Uterus (tissue), 2 donors: ENCODE results near the gene TOX2.

Experiments
- POLR2A ChIP-seq, 2 donors: fragments of 450-650 bp; IDR thresholded peaks; one replicate each; pipeline ENCODE4 v1.6.1; 2016; ENCODE audit warnings: antibody characterized with exemption in 2 of 2, mild to moderate bottlenecking in 1 of 2, moderate library complexity in 1 of 2
- TF ChIP-seq, protein P1 (sequence below), 4 experiments: fragments of 200-600 bp in 2 of 4; fragments of 450-650 bp in 2 of 4; sonication (generic) in 2 of 4; IDR thresholded peaks; one replicate each; pipeline ENCODE4 v1.5.1; 2016 to 2019; ENCODE audit warnings: antibody characterized with exemption in 4 of 4, mild to moderate bottlenecking in 2 of 4, moderate library complexity in 1 of 4

- TF ChIP-seq, protein P1, sequence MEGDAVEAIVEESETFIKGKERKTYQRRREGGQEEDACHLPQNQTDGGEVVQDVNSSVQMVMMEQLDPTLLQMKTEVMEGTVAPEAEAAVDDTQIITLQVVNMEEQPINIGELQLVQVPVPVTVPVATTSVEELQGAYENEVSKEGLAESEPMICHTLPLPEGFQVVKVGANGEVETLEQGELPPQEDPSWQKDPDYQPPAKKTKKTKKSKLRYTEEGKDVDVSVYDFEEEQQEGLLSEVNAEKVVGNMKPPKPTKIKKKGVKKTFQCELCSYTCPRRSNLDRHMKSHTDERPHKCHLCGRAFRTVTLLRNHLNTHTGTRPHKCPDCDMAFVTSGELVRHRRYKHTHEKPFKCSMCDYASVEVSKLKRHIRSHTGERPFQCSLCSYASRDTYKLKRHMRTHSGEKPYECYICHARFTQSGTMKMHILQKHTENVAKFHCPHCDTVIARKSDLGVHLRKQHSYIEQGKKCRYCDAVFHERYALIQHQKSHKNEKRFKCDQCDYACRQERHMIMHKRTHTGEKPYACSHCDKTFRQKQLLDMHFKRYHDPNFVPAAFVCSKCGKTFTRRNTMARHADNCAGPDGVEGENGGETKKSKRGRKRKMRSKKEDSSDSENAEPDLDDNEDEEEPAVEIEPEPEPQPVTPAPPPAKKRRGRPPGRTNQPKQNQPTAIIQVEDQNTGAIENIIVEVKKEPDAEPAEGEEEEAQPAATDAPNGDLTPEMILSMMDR (IDR thresholded peaks at IDR 0.05): no peak
- TF ChIP-seq POLR2A (IDR thresholded peaks at IDR 0.05): no peak
Observed at GRCh38 chr20:44081476-44081875, 166.8 kb downstream of the TOX2 start.
